ENCODE data around the gene NCEH1. TPM values are rescaled to one million over a fixed set of nuclear protein-coding genes. Genes with fewer than 3 reads are reported as not detected.

NCEH1 gene
- polyA plus RNA-seq, 1 experiment: 14.8 TPM

GRCh38 chr3:172678068-172678467 lies 32.8 kb downstream of the NCEH1 start:
- no peaks in the 10 kb centered on the region for H3K27me3 ChIP-seq (ENCODE audit: control insufficient read depth, insufficient read depth, low read length)
- ChIA-PET POLR2A (no interaction called here), CTCF (interaction anchor here (0.7 to 1.3 kb wide), 2 partner anchors 11 to 33 kb away, joined by 3 read pairs; partner anchors contain the start of gene NCEH1)
- no peak for TF ChIP-seq CTCF (IDR thresholded peaks at IDR 0.05; ENCODE audit: insufficient read depth, low read depth, low read length)
- no peaks in the 10 kb centered on the region for H3K36me3 ChIP-seq (ENCODE audit: control insufficient read depth, insufficient read depth, low read length)
- DNase-seq (ENCODE audit: low read depth): no peak
- H3K4me3 ChIP-seq (ENCODE audit: low read depth, low read length): no peak overlapping the region

GRCh38 chr3:172676196-172676922 lies 34.5 kb downstream of the NCEH1 start:
- TF ChIP-seq CTCF (IDR thresholded peaks at IDR 0.05; ENCODE audit: insufficient read depth, low read depth, low read length): no peak
- ChIA-PET POLR2A (no interaction called here), CTCF (interaction anchor here (0.6 to 1.6 kb wide), 11 partner anchors 9 to 75 kb away, joined by 3 to 7 read pairs (median 4); partner anchors contain the start of gene ECT2)
- no peak overlapping the region for H3K4me3 ChIP-seq (ENCODE audit: low read depth, low read length)
- H3K36me3 ChIP-seq (ENCODE audit: control insufficient read depth, insufficient read depth, low read length): no peaks in the 10 kb centered on the region
- DNase-seq (ENCODE audit: low read depth): no peak
- no peaks in the 10 kb centered on the region for H3K27me3 ChIP-seq (ENCODE audit: control insufficient read depth, insufficient read depth, low read length)

- peak; percentile 67 for TF ChIP-seq CTCF (IDR thresholded peaks at IDR 0.05; ENCODE audit: insufficient read depth, low read depth, low read length)
- Histone ChIP-seq H3K36me3 (ENCODE audit: control insufficient read depth, insufficient read depth, low read length) (no peaks in the 10 kb centered on the region), H3K4me3 (ENCODE audit: low read depth, low read length) (no peak overlapping the region), H3K27me3 (ENCODE audit: control insufficient read depth, insufficient read depth, low read length) (no peaks in the 10 kb centered on the region)
- ChIA-PET CTCF (interaction anchor here (0.6 to 3.7 kb wide), 9 partner anchors 8 to 75 kb away, joined by 3 to 24 read pairs (median 4); partner anchors contain the start of gene ECT2), POLR2A (no interaction called here)
- no peak for DNase-seq (ENCODE audit: low read depth)
Observed at GRCh38 chr3:172675441-172676193, 35.2 kb downstream of the NCEH1 start.

- no peaks in the 10 kb centered on the region for H3K27me3 ChIP-seq (ENCODE audit: control insufficient read depth, insufficient read depth, low read length)
- no peak for DNase-seq (ENCODE audit: low read depth)
- no peaks in the 10 kb centered on the region for H3K36me3 ChIP-seq (ENCODE audit: control insufficient read depth, insufficient read depth, low read length)
- TF ChIP-seq CTCF (IDR thresholded peaks at IDR 0.05; ENCODE audit: insufficient read depth, low read depth, low read length): peak; percentile 74
- no peak overlapping the region for H3K4me3 ChIP-seq (ENCODE audit: low read depth, low read length)
- CTCF ChIA-PET: interaction anchor here (0.6 to 3.7 kb wide), 30 partner anchors 9 to 876 kb away, joined by 3 to 26 read pairs (median 4); partner anchors contain the start of genes ECT2 and NCEH1
- POLR2A ChIA-PET: no interaction called here
Observed at GRCh38 chr3:172673210-172673679, 37.6 kb downstream of the NCEH1 start.

- TF ChIP-seq CTCF (IDR thresholded peaks at IDR 0.05; ENCODE audit: insufficient read depth, low read depth, low read length): no peak
- Histone ChIP-seq H3K27me3 (ENCODE audit: control insufficient read depth, insufficient read depth, low read length) (no peaks in the 10 kb centered on the region), H3K36me3 (ENCODE audit: control insufficient read depth, insufficient read depth, low read length) (no peaks in the 10 kb centered on the region), H3K4me3 (ENCODE audit: low read depth, low read length) (no peak overlapping the region)
- CTCF ChIA-PET: interaction anchor here (0.7 to 5.3 kb wide), 10 partner anchors 10 to 327 kb away, joined by 3 to 24 read pairs (median 3); partner anchors contain the start of gene NCEH1
- DNase-seq (ENCODE audit: low read depth): no peak
- POLR2A ChIA-PET: no interaction called here
Observed at GRCh38 chr3:172669021-172669420, 41.8 kb downstream of the NCEH1 start.

Measured in BJ (cell line).